ENCODE results near the gene RABEP1.

GRCh38 chr17:5238333-5238732 lies 43.8 kb upstream of the RABEP1 start:
- TF ChIP-seq CTCF (IDR thresholded peaks at IDR 0.05; ENCODE audit: insufficient read depth, low read length) (no peak), POLR2AphosphoS5 (IDR thresholded peaks at IDR 0.05; ENCODE audit: low read depth) (no peak), REST (IDR thresholded peaks at IDR 0.05; ENCODE audit: insufficient replicate concordance, low read depth) (no peak)

All from HL-60 (cell line).